Muscle layer of colon (tissue), 2 donors: ENCODE measurements around the gene USP24.
"Not testable (repeated sequence)": the region's sequence is repeated elsewhere in the genome, so short reads cannot be mapped to it uniquely, and the experiment has no call there.

Experiments
- H3K27ac ChIP-seq: one replicate; pipeline ENCODE4 v1.7.0; 2013; ENCODE audit warnings: low read depth, mild to moderate bottlenecking, low read length, moderate library complexity
- H3K27me3 ChIP-seq, 2 donors: one replicate each; pipeline ENCODE4 v1.7.0; 2013; ENCODE audit warnings: low read length in 2 of 2, mild to moderate bottlenecking in 2 of 2; ENCODE audit not compliant: insufficient read depth in 2 of 2, control insufficient read depth in 1 of 2
- H3K36me3 ChIP-seq: one replicate; pipeline ENCODE4 v1.7.0; 2013; ENCODE audit warnings: mild to moderate bottlenecking, low read length; ENCODE audit not compliant: insufficient read depth
- H3K4me1 ChIP-seq: one replicate; pipeline ENCODE4 v1.7.0; 2013; ENCODE audit warnings: mild to moderate bottlenecking, low read length; ENCODE audit not compliant: insufficient read depth
- H3K4me3 ChIP-seq, 2 donors: one replicate each; pipeline ENCODE4 v1.7.0; 2013; ENCODE audit warnings: low read length in 2 of 2, low read depth in 1 of 2, mild to moderate bottlenecking in 1 of 2, moderate library complexity in 1 of 2
- H3K9ac ChIP-seq: one replicate; pipeline ENCODE4 v1.7.0; 2013; ENCODE audit warnings: low read length
- H3K9me3 ChIP-seq: one replicate; pipeline ENCODE4 v1.7.0; 2013; ENCODE audit warnings: mild to moderate bottlenecking, low read length
- donor health status: abdominal sarcoma.
- donor health status: Adenocarcinoma of cecum.

The USP24 gene

DNA sequence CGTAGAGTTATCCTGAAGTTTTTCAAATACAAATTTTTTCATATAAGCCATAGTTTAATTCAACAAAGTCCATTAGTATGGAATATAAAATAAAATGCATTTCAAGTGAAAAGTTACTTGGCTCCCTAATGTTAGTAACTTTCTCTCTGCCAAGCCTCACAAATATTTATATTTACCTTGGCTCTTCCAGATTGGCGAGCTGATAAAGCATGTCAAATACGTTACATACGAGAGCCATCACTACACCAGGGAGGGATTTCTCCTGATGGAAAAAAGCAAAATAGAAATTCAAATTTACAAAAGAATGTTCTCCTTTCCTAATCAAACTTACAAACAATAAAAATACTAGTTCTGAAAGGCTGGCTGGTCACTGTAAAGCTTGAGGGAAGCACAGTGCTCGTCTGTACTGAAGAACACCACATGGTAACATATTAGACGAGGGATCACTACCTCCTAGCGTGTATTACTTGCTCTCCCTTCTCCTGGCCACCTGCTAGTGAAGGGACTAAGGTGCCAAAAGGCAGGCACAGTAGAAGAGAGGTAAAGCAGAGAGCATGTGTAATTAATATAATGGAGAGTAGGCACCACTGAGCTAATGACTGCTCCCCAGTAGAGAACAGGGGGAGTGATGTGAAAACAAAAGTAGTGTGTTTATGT is 80.9 kb downstream of the USP24 start:
- no peaks in the 10 kb centered on the region for H3K4me1 ChIP-seq
- H3K9me3 ChIP-seq: no peaks in the 10 kb centered on the region
- no peak overlapping the region for H3K4me3 ChIP-seq
- H3K9ac ChIP-seq: no peak overlapping the region
- no peak overlapping the region for H3K27ac ChIP-seq
- no peaks in the 10 kb centered on the region for H3K27me3 ChIP-seq
- H3K36me3 ChIP-seq: peaks cover 81% of the 10 kb centered on the region

DNA sequence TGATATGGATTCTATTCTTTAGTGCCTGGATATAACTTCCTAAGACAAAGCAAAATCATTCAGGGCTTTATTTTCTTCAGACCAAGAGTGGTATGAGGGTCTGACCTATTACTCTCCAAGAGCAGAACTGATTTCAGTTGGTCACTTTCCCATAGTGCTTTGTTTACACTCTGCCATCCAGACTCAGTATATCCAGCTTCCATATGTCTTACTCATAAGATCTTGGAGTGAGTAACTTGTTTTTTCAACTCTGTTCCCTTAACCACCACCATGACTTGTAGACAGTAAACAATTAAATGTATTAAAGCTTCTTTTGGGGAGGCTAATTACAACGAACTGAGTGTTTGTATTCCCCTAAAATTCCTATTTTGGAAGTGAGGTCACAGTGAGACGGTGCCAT is 83.4 kb downstream of the USP24 start:
- Histone ChIP-seq H3K27ac (no peak overlapping the region), H3K4me3 (no peak overlapping the region), H3K27me3 (no peaks in the 10 kb centered on the region), H3K9me3 (no peaks in the 10 kb centered on the region), H3K36me3 (peaks cover 75% of the 10 kb centered on the region), H3K9ac (no peak overlapping the region), H3K4me1 (no peaks in the 10 kb centered on the region)

DNA sequence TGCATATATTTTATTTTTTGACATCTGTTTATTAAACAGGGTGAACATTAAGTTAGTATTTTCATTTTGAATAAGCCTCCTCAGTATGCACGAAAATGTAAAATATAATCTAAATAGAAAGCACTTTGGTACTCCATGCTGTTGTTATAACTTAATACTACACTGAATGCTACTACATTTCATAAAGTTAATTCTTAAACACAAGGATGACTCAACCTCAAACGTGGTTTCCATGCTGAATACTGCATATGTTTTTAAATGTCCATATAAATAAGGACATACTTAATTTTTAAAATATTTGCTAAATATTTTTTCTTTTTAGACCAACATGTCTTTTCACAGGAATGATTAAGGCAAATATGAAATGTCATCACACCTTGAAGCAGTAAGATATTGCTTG is 83.9 kb downstream of the USP24 start:
- no peaks in the 10 kb centered on the region for H3K27me3 ChIP-seq
- no peak overlapping the region for H3K9ac ChIP-seq
- no peaks in the 10 kb centered on the region for H3K9me3 ChIP-seq
- H3K4me1 ChIP-seq: no peaks in the 10 kb centered on the region
- no peak overlapping the region for H3K27ac ChIP-seq
- peaks cover 75% of the 10 kb centered on the region for H3K36me3 ChIP-seq
- no peak overlapping the region for H3K4me3 ChIP-seq

DNA sequence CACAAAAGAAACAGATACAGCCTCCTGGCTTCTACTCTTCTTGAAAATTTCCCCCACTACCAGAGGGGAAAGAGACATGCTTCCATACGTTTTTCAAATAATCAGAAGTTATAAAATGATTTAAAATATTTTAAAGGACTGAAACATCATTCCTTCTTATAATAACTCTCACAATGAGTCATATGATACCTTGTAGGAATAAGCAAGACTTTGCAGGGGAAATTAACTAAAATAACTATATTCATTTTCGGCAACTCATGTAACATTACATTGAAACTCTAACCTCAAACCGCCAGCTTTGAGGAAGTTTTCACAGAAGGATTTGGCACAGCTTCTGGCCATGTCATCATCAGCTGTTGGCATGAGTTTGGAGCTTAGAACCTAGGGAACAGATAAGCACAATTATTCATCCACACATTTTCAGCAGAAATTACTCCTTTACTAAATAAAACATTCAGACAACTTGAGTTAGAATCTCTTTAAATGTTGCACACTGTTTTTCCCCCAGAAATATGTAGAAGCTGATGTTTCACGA is 85.9 kb downstream of the USP24 start:
- H3K27me3 ChIP-seq: no peaks in the 10 kb centered on the region
- no peak overlapping the region for H3K4me3 ChIP-seq
- no peaks in the 10 kb centered on the region for H3K4me1 ChIP-seq
- no peak overlapping the region for H3K9ac ChIP-seq
- H3K27ac ChIP-seq: no peak overlapping the region
- H3K36me3 ChIP-seq: peaks cover 75% of the 10 kb centered on the region
- H3K9me3 ChIP-seq: no peaks in the 10 kb centered on the region

DNA sequence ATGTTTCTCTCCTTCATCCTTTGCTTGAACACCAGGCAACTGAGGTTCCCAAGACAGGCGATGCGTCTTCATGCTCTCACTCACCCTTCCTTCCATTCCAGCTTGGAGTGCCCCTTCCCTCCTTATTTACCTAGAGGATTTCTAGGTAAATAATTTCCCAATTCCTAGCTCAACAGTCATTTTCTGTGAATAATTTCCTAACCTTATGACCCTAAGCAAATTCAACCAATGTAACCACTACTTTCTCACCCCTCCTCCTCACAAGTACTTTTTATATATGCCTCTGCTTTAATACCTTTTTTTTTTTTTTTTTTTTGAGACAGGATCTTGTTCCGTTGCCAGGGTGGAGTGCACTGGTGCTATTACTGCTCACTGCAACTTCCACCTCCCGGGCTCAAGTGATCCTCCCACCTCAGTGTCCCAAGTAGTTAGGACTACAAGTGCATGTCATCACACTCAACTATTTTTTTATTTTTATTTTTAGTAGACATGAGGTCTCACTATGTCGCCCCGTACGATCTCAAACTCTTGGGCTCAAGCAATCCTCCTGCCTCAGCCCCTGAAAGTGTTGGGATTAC is 86.7 kb downstream of the USP24 start:
- H3K27me3 ChIP-seq: no peaks in the 10 kb centered on the region
- peaks cover 75% of the 10 kb centered on the region for H3K36me3 ChIP-seq
- no peaks in the 10 kb centered on the region for H3K9me3 ChIP-seq
- H3K27ac ChIP-seq: no peak overlapping the region
- no peaks in the 10 kb centered on the region for H3K4me1 ChIP-seq
- H3K4me3 ChIP-seq: no peak overlapping the region
- no peak overlapping the region for H3K9ac ChIP-seq

DNA sequence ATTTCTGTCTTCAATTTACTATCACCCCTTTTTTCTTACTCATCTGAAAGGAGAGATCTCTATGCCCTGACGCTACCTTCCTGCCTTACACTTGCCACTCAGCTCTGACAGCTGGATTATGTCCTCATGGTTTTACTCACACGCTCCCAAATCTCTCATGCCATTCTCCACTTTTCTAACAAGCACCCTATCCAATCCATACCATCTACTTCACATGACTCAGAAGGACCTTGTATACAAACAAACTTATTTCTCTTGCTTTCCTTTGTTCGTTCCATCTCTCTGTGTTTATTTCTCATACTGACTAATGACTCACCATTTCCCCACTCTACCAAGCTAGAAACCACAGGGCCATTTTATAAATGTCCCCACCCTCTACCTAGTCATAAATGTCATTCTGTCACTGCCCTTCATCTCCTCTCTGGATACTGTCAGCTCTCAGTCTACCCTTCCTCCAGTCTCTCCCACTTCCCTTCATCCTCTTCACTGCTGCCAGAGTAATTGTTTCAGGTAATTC is 87.3 kb downstream of the USP24 start:
- no peak overlapping the region for H3K27ac ChIP-seq

DNA sequence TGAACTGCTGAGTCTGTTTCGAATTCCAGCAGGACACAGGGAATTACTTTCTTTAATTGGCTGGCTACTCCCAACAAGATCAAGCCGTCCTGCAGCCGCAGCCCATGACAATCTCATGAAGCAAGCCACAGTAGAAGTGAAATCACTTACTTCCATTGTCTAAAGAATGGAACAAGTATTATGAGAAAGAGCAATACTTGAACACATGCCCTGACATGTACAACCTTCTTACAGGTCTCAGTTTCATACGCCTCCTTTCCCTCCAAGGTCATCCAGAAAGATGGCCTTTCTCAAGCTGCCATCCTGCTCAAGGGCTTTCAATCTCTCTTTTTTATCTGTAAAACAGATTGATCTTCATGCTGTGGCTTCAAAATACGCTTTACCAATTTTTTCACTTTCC is 90.7 kb downstream of the USP24 start:
- Histone ChIP-seq H3K27ac (no peak overlapping the region), H3K4me3 (no peak overlapping the region), H3K36me3 (peaks cover 87% of the 10 kb centered on the region), H3K9me3 (no peaks in the 10 kb centered on the region), H3K27me3 (no peaks in the 10 kb centered on the region), H3K4me1 (no peaks in the 10 kb centered on the region), H3K9ac (no peak overlapping the region)

More for the DNA sequence above, 87.3 kb downstream of the USP24 start:
- no peaks in the 10 kb centered on the region for H3K4me1 ChIP-seq
- peaks cover 81% of the 10 kb centered on the region for H3K36me3 ChIP-seq
- H3K9ac ChIP-seq: no peak overlapping the region
- H3K27me3 ChIP-seq: no peaks in the 10 kb centered on the region
- no peak overlapping the region for H3K4me3 ChIP-seq
- no peaks in the 10 kb centered on the region for H3K9me3 ChIP-seq

DNA sequence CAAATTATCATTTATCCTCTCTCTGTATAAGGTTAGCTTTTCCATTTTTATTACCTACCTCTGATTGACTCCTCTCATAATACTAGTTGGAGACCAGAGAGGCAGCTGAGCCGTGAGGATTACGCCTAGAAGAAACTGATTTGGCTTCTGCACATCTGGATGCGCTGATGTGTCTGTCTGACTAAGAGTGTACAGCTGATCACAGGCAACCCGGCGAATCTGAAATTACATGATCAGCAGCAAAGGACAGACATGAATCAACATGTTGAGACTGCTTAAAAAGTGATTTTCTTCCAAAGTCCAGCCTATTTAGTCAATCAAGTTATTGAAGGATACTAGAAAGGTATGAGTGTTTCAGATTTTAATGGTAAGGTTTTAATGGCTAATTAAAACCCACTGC is 94.6 kb downstream of the USP24 start:
- Histone ChIP-seq H3K9ac (no peak overlapping the region), H3K4me3 (no peak overlapping the region), H3K4me1 (no peaks in the 10 kb centered on the region), H3K27me3 (no peaks in the 10 kb centered on the region), H3K9me3 (no peaks in the 10 kb centered on the region), H3K27ac (no peak overlapping the region), H3K36me3 (peaks cover 67% of the 10 kb centered on the region)

DNA sequence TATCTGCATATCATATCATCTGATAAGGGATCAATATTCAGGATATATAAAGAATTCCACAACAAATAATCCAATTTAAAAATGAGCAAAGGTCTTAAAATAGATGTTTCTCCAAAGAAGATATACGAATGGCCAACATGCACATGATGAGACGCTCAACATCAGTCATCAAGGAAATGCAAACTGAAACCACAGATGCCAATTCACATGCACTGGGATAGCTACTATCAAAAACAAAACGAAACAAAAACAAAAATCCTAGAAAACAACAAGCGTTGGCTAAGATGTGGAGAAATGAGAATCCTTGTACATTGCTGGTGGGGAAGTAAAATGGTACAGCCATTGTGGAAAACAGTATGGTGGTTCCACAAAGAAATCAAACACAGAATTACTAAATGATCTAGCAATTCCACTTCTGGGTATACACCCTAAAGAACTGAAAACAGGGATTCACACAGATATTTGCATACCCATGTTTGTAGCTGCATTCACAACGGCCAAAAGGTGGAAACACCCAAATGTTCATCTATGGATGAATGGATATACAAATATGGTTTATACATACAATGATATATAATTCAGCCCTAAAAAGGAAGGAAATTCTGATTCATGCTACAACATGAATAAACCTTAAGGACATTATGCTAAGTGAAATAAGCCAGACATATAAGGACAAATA is 96.4 kb downstream of the USP24 start:
- no peak overlapping the region for H3K4me3 ChIP-seq
- H3K36me3 ChIP-seq: peaks cover 49% of the 10 kb centered on the region
- no peak overlapping the region for H3K9ac ChIP-seq
- no peaks in the 10 kb centered on the region for H3K9me3 ChIP-seq
- H3K4me1 ChIP-seq: no peaks in the 10 kb centered on the region
- H3K27ac ChIP-seq: no peak overlapping the region
- no peaks in the 10 kb centered on the region for H3K27me3 ChIP-seq

DNA sequence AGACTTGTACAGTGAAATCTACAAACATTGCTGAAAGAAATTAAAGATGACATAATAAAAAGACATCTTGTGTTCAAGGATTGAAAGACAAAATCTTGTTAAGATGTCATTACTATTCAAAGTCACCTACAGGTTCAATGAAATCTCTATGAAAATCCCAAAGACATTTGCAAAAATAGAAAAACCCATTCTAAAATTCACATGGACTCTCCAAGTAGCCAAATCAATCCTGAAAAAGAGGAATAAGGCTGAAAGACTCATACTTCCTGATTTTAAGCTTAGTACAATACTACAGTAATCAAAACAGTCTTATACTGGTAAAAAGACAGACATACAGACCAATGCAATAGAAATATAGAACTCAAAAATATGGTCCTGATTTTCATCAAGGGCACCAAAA is 97.2 kb downstream of the USP24 start:
- no peak overlapping the region for H3K9ac ChIP-seq
- no peaks in the 10 kb centered on the region for H3K9me3 ChIP-seq
- no peak overlapping the region for H3K4me3 ChIP-seq
- H3K27ac ChIP-seq: no peak overlapping the region
- peaks cover 41% of the 10 kb centered on the region for H3K36me3 ChIP-seq
- no peaks in the 10 kb centered on the region for H3K27me3 ChIP-seq
- no peaks in the 10 kb centered on the region for H3K4me1 ChIP-seq

DNA sequence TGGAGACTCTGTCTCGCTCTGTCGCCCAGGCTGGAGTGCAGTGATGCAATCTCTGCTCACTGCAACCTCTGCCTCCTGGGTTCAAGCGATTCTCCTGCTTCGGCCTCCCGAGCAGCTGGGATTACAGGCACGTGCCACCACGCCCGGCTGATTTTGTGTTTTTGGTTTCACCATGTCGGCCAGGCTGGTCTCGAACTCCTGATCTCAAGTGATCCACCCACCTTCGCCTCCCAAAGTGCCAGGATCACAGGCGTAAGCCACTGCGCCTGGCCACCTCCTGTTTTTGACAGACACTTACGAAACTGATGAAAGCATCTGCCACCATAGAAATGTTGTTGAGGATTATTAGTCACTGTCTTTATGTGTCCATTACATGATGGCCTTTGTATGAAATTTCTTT is 106.2 kb downstream of the USP24 start:
- H3K36me3 ChIP-seq: peaks cover 40% of the 10 kb centered on the region
- H3K4me3 ChIP-seq, H3K9me3 ChIP-seq, H3K27me3 ChIP-seq, H3K27ac ChIP-seq, H3K4me1 ChIP-seq, H3K9ac ChIP-seq: not testable (repeated sequence)
